ENCODE data around the gene TIAM1.

Gene TIAM1

DNA sequence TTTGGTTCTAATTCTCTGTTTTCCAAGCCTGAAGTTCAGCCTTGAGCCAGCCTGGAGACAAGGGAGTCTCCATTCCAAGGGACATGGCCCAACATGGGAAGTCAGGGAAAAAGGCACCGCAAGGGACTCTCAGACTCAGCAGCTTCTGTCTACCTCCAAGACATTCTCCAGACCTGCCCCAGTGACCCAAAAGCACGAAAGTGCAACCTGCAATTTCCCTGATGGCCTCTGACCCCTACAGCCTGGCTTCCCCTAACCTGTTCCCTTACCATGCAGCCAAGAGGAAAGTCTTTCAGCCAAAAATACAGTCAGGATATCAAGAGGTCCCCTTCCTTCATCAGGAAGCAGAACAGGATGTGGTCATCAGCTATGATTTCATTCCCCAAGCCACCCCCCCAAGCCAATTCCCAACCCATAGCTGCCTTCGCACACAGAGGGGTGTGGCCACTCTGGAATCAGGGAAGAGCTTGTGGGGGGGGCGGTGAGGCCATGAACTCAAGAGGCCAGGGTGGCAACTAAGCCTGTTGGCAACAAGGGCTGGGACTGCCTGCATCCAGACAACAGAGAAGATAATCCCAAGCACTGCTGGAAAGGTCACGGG, 59.2 kb downstream of the TIAM1 start:
- TF ChIP-seq, protein P1, sequence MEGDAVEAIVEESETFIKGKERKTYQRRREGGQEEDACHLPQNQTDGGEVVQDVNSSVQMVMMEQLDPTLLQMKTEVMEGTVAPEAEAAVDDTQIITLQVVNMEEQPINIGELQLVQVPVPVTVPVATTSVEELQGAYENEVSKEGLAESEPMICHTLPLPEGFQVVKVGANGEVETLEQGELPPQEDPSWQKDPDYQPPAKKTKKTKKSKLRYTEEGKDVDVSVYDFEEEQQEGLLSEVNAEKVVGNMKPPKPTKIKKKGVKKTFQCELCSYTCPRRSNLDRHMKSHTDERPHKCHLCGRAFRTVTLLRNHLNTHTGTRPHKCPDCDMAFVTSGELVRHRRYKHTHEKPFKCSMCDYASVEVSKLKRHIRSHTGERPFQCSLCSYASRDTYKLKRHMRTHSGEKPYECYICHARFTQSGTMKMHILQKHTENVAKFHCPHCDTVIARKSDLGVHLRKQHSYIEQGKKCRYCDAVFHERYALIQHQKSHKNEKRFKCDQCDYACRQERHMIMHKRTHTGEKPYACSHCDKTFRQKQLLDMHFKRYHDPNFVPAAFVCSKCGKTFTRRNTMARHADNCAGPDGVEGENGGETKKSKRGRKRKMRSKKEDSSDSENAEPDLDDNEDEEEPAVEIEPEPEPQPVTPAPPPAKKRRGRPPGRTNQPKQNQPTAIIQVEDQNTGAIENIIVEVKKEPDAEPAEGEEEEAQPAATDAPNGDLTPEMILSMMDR (IDR thresholded peaks at IDR 0.05; ENCODE audit: low read length, missing control alignments), result no peak
- DNase-seq (ENCODE audit: low read depth), result peak; percentile 55
- H3K4me3 ChIP-seq (replicated peaks; ENCODE audit: low read depth, low read length), result no peak overlapping the region

DNA sequence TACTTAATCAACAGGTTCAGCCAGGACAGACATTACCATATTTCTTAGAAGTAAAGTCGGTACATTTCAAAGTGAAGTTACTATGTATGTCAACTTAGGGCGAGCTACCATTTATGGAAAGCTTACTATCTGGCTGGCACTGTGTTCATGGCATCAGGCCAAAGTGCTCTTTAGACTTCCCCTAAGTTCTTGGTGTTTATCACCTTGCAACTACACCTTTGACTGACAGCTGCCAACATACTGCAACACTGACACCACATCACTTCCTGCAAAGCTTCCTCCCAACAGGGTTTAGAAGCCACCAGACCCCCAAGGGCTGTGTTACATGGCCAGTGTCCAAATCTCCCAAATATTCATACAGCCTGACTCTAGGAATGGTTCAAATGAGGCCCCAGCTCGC, 61.0 kb downstream of the TIAM1 start:
- no peak overlapping the region for H3K4me3 ChIP-seq (replicated peaks; ENCODE audit: low read depth, low read length)
- TF ChIP-seq, protein P1 (IDR thresholded peaks at IDR 0.05; ENCODE audit: low read length, missing control alignments), result no peak
- DNase-seq (ENCODE audit: low read depth), result no peak

DNA sequence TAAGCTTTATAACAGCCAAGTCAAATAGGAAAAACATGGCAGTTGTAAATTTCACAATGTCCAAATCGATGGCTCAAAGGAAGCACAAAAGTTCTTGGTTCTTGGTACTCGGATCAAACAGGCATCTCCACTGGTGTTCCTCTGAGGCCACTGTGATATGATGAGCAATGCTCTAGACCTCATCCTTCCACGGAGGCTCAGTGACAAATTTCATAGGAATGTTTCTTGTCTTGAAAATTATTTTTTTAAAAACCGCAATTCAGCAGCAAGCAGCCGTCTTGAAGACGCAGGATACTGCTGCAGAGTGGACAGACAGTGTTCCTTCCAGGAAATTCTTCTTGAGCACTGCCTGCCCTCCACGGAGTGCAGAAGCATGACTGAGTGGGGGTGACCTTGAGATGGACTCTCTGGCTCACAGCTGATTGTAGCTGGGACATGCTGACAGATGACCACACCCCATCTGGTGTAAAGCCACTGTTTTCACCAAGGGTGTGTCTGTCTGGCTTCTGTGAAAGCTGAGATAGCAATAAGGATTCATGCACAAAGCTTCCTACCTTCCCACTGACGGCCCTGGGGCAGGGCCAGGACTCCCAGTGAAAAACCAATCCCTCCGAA, 61.9 kb downstream of the TIAM1 start:
- no peak overlapping the region for H3K4me3 ChIP-seq (replicated peaks; ENCODE audit: low read depth, low read length)
- peak; percentile 97 for DNase-seq (ENCODE audit: low read depth)
- TF ChIP-seq, protein P1 (IDR thresholded peaks at IDR 0.05; ENCODE audit: low read length, missing control alignments), result no peak

DNA sequence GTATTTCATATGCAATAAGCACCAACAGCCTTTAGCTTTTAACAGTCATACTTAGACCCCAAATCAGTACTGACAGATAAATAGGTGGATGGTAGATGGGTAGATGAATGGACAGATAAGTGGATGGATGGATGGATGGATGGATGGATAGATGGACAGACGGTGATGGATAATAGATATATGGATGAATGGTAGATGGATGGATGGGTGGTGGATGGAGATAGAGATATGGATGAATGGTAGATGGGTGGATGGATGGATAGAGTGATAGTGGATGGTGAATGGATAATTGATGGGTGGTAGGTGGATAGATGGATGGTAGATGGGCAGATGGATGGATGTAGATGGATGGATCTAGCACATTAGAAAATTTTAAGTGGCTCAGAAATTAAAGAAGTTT, 62.5 kb downstream of the TIAM1 start:
- no peak for DNase-seq (ENCODE audit: low read depth)
- H3K4me3 ChIP-seq (replicated peaks; ENCODE audit: low read depth, low read length), result no peak overlapping the region
- TF ChIP-seq, protein P1 (IDR thresholded peaks at IDR 0.05; ENCODE audit: low read length, missing control alignments), result no peak

DNA sequence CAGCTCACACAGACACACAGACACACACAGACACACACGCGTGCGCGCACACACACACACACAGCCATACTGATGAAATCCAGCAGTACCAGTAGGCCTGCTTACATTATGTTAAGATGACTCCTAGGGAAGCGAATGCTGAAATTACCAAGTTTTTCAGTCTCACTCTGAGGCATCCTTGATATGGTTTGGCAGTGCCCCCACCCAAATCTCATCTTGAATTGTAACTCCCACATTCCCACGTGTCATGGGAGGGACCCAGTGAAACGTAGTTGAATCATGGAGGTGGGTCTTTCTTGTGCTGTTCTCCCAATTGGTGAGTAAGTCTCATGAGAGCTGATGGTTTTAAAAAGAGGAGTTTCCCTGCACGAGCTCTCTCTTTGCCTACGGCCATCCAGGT, 64.1 kb downstream of the TIAM1 start:
- TF ChIP-seq, protein P1 (IDR thresholded peaks at IDR 0.05; ENCODE audit: low read length, missing control alignments), result no peak
- no peak overlapping the region for H3K4me3 ChIP-seq (replicated peaks; ENCODE audit: low read depth, low read length)
- DNase-seq (ENCODE audit: low read depth), result no peak

DNA sequence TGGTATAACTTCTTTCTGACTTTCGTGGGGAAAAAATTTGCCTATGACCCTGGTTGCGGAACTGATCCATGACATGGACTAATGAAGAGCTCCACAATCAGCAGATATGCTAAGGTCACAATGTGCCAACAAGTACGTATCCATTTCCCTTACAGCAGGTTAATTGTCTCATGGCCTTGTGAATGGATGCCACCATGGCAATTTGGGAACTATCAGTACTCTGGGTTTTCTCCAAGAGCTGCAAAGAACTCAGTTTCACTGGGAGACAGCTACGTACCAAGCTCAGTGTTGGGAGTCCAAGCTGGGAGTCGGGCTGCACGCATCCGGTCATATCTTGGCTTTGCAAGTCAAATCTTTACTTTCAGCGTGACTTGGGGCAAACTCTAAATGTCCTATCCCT, 64.8 kb downstream of the TIAM1 start:
- DNase-seq (ENCODE audit: low read depth), result no peak
- TF ChIP-seq, protein P1 (IDR thresholded peaks at IDR 0.05; ENCODE audit: low read length, missing control alignments), result no peak

More for the DNA sequence above, 64.8 kb downstream of the TIAM1 start:
- no peak overlapping the region for H3K4me3 ChIP-seq (replicated peaks; ENCODE audit: low read depth, low read length)

All from fibroblast of pulmonary artery (primary cell).